Peyer's patch (tissue), 4 donors: ENCODE results near the gene SUGCT.

Experiments used
- CTCF ChIP-seq, 6 experiments: fragments of 450-650 bp in 4 of 6; fragments of 200-600 bp in 2 of 6; sonication (generic) in 1 of 6; IDR thresholded peaks; one replicate each; pipeline ENCODE4 v1.5.1; 2017 to 2019; ENCODE audit warnings: antibody characterized with exemption in 6 of 6, mild to moderate bottlenecking in 3 of 6, moderate library complexity in 1 of 6
- POLR2A ChIP-seq, 2 donors: fragments of 450-650 bp; IDR thresholded peaks; one replicate each; pipeline ENCODE4 v1.5.1; 2017; ENCODE audit warnings: antibody characterized with exemption in 2 of 2, mild to moderate bottlenecking in 2 of 2, moderate library complexity in 2 of 2

- no peak for TF ChIP-seq CTCF (IDR thresholded peaks at IDR 0.05)
- no peak for TF ChIP-seq POLR2A (IDR thresholded peaks at IDR 0.05)
Measured at GRCh38 chr7:40880581-40880980, 745.8 kb downstream of the SUGCT start.
